Ascending aorta (tissue), 2 donors: Measurements from ENCODE around the gene MTA3. TPM values are rescaled to one million over a fixed set of nuclear protein-coding genes. Genes with fewer than 3 reads are reported as not detected.

Experiments
- DNase-seq, 2 donors: peaks; one replicate each; pipeline ENCODE4 v3.0.0-alpha.2; 2019; ENCODE audit warnings: low spot score in 2 of 2
- H3K27ac ChIP-seq, 2 donors: fragments of 200-600 bp; sonication (generic); one replicate each; pipeline ENCODE4 v1.5.1; 2016 to 2017; ENCODE audit warnings: mild to moderate bottlenecking in 1 of 2
- H3K27me3 ChIP-seq: fragments of 200-600 bp; sonication (generic); one replicate; pipeline ENCODE4 v1.5.1; 2017
- H3K36me3 ChIP-seq, 2 donors: fragments of 200-600 bp; sonication (generic); one replicate each; pipeline ENCODE4 v1.5.1; 2016
- H3K4me1 ChIP-seq, 2 donors: fragments of 200-600 bp; sonication (generic); one replicate each; pipeline ENCODE4 v1.5.1; 2016 to 2017; ENCODE audit warnings: mild to moderate bottlenecking in 1 of 2
- H3K4me3 ChIP-seq, 2 donors: fragments of 200-600 bp; sonication (generic); one replicate each; pipeline ENCODE4 v1.5.1; 2016 to 2017; ENCODE audit warnings: mild to moderate bottlenecking in 1 of 2
- H3K9me3 ChIP-seq, 2 donors: fragments of 200-600 bp; sonication (generic); one replicate each; pipeline ENCODE4 v1.5.1; 2016
- CTCF ChIP-seq, 3 experiments: fragments of 200-600 bp in 2 of 3; fragments of 450-650 bp in 1 of 3; sonication (generic) in 2 of 3; IDR thresholded peaks; one replicate each; pipeline ENCODE4 v1.5.1; 2016 to 2019; ENCODE audit warnings: antibody characterized with exemption in 3 of 3, mild to moderate bottlenecking in 1 of 3, moderate library complexity in 1 of 3
- intact Hi-C: fragments of 100-400 bp; cut with DNase I; formaldehyde crosslinking; loops from one replicate; pipeline ENCODE4 v1.15.1; 2023
- total RNA-seq: library from RNA; depleted of rRNA; stranded (reverse); fragments of >200 nt; gene quantifications from one replicate; pipeline ENCODE4 v1.1.0, GENCODE V29; 2016

The MTA3 gene
- total RNA-seq, 1 donor from 2014 or later: 59.2 TPM

- Histone ChIP-seq H3K9me3 (no peaks in the 10 kb centered on the region), H3K4me3 (no peak overlapping the region), H3K27ac (no peak overlapping the region), H3K27me3 (no peaks in the 10 kb centered on the region), H3K36me3 (peaks cover 0 to 12% of the 10 kb centered on the region in 2 donors), H3K4me1 (no peaks in the 10 kb centered on the region)
- intact Hi-C loops: no loop called here
- no peak for TF ChIP-seq CTCF (IDR thresholded peaks at IDR 0.05)
- no peak for DNase-seq
These were observed 19.2 kb downstream of the MTA3 start for GRCh38 chr2:42587526-42588117.

DNA sequence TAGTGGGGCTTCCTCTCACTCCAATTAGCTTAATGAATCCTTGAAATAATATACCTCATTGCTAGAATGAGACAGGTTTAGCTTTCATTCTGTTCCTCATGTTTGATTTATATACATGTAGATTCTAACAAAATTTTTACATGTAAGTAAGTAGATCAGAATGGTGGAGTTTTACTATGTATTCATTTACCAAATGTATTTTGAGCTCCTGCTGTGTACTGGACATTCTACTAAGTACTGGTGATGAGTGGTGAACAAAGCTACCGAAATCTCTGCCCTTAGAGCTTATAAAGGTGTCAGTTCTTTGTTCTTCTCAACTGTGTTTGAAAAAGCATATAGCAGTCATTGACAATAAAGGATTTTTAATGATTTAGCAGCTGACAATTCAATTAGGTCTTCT lies 19.7 kb downstream of the MTA3 start:
- Histone ChIP-seq H3K4me1 (no peaks in the 10 kb centered on the region), H3K27me3 (no peaks in the 10 kb centered on the region), H3K36me3 (peaks cover 0 to 12% of the 10 kb centered on the region in 2 donors), H3K27ac (no peak overlapping the region), H3K4me3 (no peak overlapping the region), H3K9me3 (no peaks in the 10 kb centered on the region)
- no peak for TF ChIP-seq CTCF (IDR thresholded peaks at IDR 0.05)
- intact Hi-C loops: no loop called here
- DNase-seq: no peak

DNA sequence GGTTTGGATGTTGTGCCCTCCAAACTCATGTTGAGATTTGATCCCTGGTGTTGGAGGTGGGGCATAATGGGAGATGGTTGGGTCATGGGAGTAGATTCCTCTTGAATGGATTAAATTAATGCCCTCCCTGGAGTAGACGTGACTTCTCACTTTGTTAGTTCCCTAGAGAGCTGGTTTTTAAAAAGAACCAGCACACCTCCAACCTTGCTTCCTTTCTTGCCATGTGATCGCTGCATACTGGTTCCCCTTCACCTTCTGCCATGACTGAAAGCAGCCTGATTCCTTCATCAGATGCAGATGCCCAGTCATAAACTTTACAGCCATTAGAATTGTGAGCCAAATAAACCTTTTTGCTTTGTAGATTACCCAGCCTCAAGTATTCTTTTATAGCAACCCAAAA lies 21.7 kb downstream of the MTA3 start:
- H3K36me3 ChIP-seq: peaks cover 0 to 6% of the 10 kb centered on the region in 2 donors
- intact Hi-C loops: no loop called here
- no peaks in the 10 kb centered on the region for H3K27me3 ChIP-seq
- no peak overlapping the region for H3K27ac ChIP-seq
- TF ChIP-seq CTCF (IDR thresholded peaks at IDR 0.05): no peak
- H3K4me3 ChIP-seq: no peak overlapping the region
- no peak for DNase-seq
- H3K4me1 ChIP-seq: no peaks in the 10 kb centered on the region
- no peaks in the 10 kb centered on the region for H3K9me3 ChIP-seq

GRCh38 chr2:42593282-42593681 lies 24.9 kb downstream of the MTA3 start:
- Histone ChIP-seq H3K27me3 (no peaks in the 10 kb centered on the region), H3K9me3 (no peaks in the 10 kb centered on the region), H3K36me3 (no peaks in the 10 kb centered on the region), H3K4me1 (no peaks in the 10 kb centered on the region), H3K4me3 (no peak overlapping the region), H3K27ac (no peak overlapping the region)
- intact Hi-C loops: no loop called here
- no peak for DNase-seq
- TF ChIP-seq CTCF (IDR thresholded peaks at IDR 0.05): no peak

DNA sequence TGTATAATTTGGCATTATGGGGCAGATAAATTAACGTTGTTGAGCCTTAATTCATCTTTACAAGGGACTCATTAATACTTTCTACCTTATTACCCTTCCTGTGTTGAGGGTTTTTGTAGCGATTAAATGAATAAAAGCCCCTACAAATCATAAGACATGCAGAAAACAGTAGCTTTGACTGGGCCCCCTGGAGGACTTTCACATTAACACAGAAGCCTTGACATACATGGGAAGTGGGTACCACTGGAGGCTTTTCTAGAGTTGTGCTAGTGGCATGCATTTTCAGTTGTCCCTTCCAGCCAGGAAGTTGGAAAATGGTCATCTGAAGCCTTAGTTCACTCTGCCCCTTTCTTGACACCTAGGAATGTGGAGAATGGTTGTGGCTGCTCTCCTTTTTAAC lies 30.2 kb downstream of the MTA3 start:
- Histone ChIP-seq H3K4me1 (no peaks in the 10 kb centered on the region), H3K27ac (no peak overlapping the region), H3K27me3 (no peaks in the 10 kb centered on the region), H3K9me3 (no peaks in the 10 kb centered on the region), H3K4me3 (no peak overlapping the region), H3K36me3 (no peaks in the 10 kb centered on the region)
- intact Hi-C loops: no loop called here
- no peak for DNase-seq
- no peak for TF ChIP-seq CTCF (IDR thresholded peaks at IDR 0.05)

GRCh38 chr2:42601076-42601475 lies 32.6 kb downstream of the MTA3 start:
- intact Hi-C loops: no loop called here
- DNase-seq: no peak
- Histone ChIP-seq H3K27me3 (no peaks in the 10 kb centered on the region), H3K4me1 (no peaks in the 10 kb centered on the region), H3K27ac (no peak overlapping the region), H3K4me3 (no peak overlapping the region), H3K36me3 (no peaks in the 10 kb centered on the region), H3K9me3 (no peaks in the 10 kb centered on the region)
- TF ChIP-seq CTCF (IDR thresholded peaks at IDR 0.05): no peak
